HepG2 (cell line): Measurements from ENCODE around the gene C2orf42.

Experiments used
- KDM4B ChIP-seq: sonication (generic); formaldehyde crosslinking; IDR thresholded peaks from 2 replicates; pipeline ENCODE4 v1.4.0; 2020; ENCODE audit warnings: missing genetic modification reagents
- MAZ ChIP-seq, 2 experiments: sonication (generic) in 1 of 2; formaldehyde crosslinking in 1 of 2; IDR thresholded peaks; 2 replicates each; pipeline versions ENCODE4 v1.5.0 to v1.6.1; 2012 to 2020; ENCODE audit warnings: low read depth in 2 of 2, mild to moderate bottlenecking in 2 of 2, borderline replicate concordance in 1 of 2, improper control_type of control experiment in 1 of 2, low read length in 1 of 2, missing genetic modification reagents in 1 of 2, moderate library complexity in 1 of 2
- ZMYM4 ChIP-seq: sonication (generic); formaldehyde crosslinking; IDR thresholded peaks from 2 replicates; pipeline ENCODE4 v1.8.1; 2023; ENCODE audit warnings: mild to moderate bottlenecking, missing genetic modification reagents
- TF ChIP-seq, protein P1 (sequence below): sonication (generic); formaldehyde crosslinking; IDR thresholded peaks from 2 replicates; pipeline ENCODE4 v1.5.0; 2020; ENCODE audit warnings: mild to moderate bottlenecking, missing genetic modification reagents, moderate library complexity
- TF ChIP-seq, protein P2 (sequence below): sonication (generic); formaldehyde crosslinking; IDR thresholded peaks from 2 replicates; pipeline ENCODE4 v1.8.0; 2022; ENCODE audit warnings: missing genetic modification reagents, mild to moderate bottlenecking, borderline replicate concordance
- TF ChIP-seq, protein P3 (sequence below): IDR thresholded peaks from 2 replicates; pipeline ENCODE4 v1.6.1; 2016

DNA sequence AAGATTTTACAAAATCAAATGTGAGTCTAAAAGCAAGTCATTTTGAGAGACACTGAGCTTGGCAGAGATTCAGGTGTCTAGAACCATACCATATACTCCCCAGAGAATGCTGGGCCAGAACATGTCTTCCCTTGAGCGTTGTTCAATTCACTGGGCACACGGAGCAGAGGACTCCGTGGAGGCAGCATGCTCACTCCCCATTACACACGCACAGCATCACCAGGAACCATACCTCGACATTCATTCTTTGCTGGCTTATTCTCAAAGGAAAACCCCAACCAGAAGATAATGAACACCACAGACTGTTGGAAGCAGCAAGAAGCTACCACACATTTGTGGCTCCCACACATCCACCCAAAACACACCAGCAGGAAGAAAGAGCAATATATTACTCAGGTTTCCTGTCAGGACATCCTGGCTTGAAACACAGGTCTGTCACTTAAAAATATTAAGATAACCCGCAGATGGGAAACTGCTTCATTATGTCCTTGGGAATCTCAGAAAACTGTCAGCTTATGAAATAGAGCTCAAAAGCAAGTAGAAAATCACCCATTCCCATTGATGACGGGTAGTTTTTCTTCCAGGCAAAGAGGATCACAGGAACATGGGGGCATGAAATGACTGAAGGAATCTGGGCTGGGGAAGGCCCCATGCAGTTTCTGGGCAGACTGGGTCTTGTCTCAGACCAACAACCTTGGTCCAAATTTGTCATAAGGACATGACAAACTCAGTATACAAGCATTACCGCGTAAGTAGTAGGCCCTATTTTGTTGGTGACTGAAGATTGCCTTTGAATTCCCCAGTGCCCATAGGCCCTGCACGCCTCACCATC lies 57.1 kb downstream of the C2orf42 start:
- TF ChIP-seq ZMYM4 (CRISPR knock-in tag) (no peak), KDM4B (no peak), MAZ (IDR thresholded peaks at IDR 0.05; ENCODE audit: borderline replicate concordance, low read depth, low read length) (no peak), MAZ (CRISPR knock-in tag; IDR thresholded peaks at IDR 0.05; ENCODE audit: low read depth) (no peak)
- TF ChIP-seq, protein P1, sequence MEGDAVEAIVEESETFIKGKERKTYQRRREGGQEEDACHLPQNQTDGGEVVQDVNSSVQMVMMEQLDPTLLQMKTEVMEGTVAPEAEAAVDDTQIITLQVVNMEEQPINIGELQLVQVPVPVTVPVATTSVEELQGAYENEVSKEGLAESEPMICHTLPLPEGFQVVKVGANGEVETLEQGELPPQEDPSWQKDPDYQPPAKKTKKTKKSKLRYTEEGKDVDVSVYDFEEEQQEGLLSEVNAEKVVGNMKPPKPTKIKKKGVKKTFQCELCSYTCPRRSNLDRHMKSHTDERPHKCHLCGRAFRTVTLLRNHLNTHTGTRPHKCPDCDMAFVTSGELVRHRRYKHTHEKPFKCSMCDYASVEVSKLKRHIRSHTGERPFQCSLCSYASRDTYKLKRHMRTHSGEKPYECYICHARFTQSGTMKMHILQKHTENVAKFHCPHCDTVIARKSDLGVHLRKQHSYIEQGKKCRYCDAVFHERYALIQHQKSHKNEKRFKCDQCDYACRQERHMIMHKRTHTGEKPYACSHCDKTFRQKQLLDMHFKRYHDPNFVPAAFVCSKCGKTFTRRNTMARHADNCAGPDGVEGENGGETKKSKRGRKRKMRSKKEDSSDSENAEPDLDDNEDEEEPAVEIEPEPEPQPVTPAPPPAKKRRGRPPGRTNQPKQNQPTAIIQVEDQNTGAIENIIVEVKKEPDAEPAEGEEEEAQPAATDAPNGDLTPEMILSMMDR (CRISPR knock-in tag) = no peak
- TF ChIP-seq, protein P2, sequence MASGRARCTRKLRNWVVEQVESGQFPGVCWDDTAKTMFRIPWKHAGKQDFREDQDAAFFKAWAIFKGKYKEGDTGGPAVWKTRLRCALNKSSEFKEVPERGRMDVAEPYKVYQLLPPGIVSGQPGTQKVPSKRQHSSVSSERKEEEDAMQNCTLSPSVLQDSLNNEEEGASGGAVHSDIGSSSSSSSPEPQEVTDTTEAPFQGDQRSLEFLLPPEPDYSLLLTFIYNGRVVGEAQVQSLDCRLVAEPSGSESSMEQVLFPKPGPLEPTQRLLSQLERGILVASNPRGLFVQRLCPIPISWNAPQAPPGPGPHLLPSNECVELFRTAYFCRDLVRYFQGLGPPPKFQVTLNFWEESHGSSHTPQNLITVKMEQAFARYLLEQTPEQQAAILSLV (CRISPR knock-in tag) = no peak
- TF ChIP-seq, protein P3, sequence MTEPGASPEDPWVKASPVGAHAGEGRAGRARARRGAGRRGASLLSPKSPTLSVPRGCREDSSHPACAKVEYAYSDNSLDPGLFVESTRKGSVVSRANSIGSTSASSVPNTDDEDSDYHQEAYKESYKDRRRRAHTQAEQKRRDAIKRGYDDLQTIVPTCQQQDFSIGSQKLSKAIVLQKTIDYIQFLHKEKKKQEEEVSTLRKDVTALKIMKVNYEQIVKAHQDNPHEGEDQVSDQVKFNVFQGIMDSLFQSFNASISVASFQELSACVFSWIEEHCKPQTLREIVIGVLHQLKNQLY (CRISPR knock-in tag) = no peak
